GM12865 (cell line): Measurements from ENCODE around the gene KCNH4.

ENCODE experiments used
- DNase-seq: peaks from one replicate; pipeline ENCODE4 v3.0.0; 2010; ENCODE audit warnings: low read depth
- H3K4me3 ChIP-seq: 2 replicates; pipeline ENCODE4 v1.5.1; 2011; ENCODE audit warnings: mild to moderate bottlenecking, low read depth, low read length, control low read depth
- TF ChIP-seq, protein P1 (sequence below): IDR thresholded peaks from 2 replicates; pipeline ENCODE4 v1.5.1; 2011; ENCODE audit warnings: low read length, control low read depth, low read depth, inconsistent platforms; ENCODE audit not compliant: insufficient read depth; ENCODE audit errors: missing control alignments

KCNH4 gene

DNA sequence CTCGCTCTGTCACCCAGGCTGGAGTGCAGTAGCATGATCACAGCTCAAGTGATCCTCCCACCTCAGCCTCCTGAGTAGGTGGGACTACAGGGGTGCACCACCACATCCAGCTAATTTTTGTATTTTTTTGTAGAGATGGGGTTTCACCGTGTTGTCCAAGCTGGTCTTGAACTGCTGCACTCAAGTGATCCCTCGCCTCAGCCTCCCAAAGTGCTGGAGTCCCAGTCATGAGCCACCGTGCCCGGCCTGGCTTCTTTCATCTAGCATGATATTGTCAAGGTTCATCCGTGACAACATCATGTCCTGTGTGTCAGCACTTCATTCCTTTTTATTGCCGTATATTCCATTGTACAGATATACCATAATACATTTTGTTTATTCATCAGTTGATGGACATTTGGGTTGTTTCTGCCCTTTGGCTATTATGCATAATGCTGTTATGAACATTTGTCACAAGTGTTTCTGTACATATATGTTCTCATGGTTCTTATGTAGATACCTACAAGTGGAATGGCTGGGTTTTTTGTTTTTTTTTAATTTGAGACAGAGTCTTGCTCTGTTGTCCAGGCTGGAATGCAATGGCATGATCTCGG, 16.7 kb upstream of the KCNH4 start:
- no peak overlapping the region for H3K4me3 ChIP-seq
- TF ChIP-seq, protein P1, sequence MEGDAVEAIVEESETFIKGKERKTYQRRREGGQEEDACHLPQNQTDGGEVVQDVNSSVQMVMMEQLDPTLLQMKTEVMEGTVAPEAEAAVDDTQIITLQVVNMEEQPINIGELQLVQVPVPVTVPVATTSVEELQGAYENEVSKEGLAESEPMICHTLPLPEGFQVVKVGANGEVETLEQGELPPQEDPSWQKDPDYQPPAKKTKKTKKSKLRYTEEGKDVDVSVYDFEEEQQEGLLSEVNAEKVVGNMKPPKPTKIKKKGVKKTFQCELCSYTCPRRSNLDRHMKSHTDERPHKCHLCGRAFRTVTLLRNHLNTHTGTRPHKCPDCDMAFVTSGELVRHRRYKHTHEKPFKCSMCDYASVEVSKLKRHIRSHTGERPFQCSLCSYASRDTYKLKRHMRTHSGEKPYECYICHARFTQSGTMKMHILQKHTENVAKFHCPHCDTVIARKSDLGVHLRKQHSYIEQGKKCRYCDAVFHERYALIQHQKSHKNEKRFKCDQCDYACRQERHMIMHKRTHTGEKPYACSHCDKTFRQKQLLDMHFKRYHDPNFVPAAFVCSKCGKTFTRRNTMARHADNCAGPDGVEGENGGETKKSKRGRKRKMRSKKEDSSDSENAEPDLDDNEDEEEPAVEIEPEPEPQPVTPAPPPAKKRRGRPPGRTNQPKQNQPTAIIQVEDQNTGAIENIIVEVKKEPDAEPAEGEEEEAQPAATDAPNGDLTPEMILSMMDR = no peak
- DNase-seq = no peak

DNA sequence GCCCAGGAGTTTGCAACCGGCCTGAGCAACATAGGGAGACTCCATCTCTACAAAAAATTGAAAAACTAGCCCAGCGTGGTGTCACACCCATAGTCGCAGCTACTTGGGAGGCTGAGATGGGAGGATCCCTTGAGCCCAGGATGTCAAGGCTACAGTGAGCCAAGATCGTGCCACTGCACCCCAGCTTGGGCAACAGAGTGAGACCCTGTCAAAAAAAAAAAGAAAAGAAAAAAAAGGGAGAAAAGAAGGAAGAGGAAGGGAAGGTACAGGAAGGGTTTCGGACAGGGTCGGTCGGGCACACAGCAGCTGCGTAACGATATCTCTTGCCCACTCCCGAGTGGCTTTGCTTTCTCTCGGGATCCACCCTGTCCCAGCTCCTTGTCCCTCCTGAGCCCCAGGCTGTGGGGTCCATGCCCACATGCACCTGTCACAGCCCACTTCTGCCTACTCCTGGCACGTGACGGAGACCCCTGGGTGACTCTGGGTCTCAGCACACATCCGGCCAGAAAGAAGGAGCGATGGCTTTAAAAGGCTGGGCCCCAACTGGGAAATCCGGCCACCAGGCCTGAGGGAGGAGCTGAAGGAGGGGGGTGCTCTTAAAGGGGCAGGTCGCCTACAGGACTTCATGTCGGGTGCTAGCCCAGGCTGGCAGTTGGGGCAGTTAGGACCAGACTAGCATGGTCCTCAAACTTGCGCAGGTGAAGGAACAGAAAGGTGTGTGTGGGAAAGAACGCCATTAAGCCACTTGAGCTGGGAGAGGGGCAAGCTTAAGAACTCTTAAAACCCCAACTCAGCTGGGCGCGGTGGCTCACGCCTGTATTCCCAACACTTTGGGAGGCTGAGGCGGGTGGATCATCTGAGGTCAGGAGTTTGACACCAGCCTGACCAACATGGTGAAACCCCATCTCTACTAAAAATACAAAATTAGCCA, 13.3 kb upstream of the KCNH4 start, which contains the start of gene GHDC:
Gene GHDC (minus strand): TSS at position 526 of the 931 bp plus-strand sequence. CDS start 913 bp downstream, outside the sequence.
- peak; percentile 91 for DNase-seq
- TF ChIP-seq, protein P1 = no peak
- peak within 1 kb of the TSS; percentile 100 for H3K4me3 ChIP-seq

DNA sequence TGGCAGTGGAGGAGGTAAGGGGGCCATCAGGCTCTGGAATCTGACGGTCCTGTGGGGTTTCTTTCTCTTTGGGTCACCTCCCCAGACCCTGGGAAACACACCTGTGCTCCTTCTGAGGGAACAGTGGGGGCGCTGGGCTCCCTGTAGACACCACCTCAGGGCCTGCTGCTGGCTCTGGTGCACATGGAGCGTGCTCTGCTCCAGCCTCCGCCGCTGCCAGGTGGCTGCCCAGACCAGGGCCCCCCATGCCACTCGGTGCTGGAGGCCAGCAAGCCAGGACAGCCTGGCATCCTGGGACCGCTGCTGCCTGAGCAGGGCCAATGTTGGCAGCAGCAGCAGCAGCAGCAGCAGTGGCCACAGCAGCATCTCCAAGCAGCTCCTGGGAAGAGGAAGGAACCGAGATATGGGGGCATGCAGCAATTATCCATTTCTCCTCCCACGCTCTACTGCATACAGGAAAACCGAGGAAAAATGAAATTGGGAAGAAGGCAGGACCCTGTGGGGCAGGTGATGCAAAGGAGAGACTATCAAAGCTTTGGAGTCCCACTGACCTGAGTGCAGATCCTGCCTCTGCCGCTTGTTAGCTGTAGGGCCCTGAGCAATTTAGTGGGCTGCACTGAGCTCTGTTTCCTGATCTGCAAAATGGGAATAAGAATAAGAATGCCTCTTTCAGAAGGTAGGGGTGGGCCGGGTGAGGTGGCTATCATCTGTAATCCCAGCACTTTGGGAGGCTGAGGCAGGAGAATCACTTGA, 12.4 kb upstream of the KCNH4 start:
- TF ChIP-seq, protein P1 = no peak
- peak overlapping the region; percentile 100 for H3K4me3 ChIP-seq
- no peak for DNase-seq

DNA sequence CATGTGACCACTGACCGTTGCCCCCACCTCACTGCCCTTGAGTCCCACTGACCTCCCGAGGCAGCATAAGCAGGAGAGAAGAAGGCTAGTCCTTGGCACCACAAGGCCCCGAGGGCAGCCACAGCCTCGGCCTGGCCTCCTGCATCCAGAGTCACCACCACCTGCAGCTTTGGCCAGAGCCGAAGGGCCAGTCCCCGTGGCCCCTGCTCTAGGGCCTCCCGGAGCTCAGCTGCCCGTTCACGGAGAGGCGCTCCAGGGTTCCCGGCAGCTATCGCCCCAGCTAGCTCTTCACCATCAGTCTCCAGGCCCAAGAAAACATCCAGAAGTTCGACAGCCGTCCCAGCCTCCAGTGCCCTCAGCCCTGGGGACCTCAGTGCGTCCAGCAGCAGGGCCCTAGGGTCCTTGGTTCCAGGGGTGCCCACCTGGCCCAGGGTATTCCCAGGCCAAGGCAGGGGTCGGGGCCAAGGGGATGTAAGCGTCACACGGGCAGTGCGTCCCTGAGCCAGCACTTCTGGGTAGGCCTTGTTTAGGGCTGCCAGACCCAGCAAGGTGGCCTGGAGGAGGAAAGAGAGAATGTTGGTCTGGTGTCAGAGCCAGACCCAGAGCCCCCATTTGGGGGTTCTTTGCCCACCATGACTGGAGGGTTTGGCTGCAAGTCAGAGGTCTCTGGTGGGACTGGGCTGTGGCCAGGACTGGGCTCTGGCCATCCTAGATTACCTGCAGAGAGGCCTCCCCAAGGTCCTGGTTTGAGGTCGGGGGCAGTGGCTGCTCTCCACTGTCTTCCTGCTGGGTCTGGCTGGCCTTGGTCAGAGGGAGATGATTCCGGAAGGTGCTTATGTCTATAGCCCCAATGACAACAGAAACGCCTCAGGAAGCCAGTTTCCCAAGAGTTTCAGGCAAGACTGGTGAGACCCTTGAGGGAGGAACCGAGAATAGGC, 11.5 kb upstream of the KCNH4 start:
- H3K4me3 ChIP-seq = no peak overlapping the region
- TF ChIP-seq, protein P1 = no peak
- no peak for DNase-seq

DNA sequence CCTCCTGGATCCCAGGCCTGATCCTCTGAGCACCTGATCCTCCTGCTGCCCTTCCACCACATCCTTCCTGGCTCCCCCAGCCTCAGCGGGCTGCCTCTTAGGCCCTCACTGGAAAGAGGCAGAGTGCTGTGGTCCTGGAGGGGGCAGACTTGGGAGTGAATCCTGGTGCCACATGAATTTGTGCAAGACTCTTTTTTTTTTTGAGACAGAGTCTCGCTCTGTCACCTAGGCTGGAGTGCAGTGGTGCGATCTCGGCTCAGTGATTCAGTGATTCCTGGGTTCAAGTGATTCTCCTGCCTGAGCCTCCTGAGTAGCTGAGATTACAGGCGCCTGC, 10.3 kb upstream of the KCNH4 start:
- TF ChIP-seq, protein P1 = no peak
- no peak overlapping the region for H3K4me3 ChIP-seq
- DNase-seq = no peak
